ENCODE results near the gene WWOX. TPM values are rescaled to one million over a fixed set of nuclear protein-coding genes. Genes with fewer than 3 reads are reported as not detected.

WWOX gene
- total and polyA plus RNA-seq, 2 experiments from 2014 or later: 17.0 to 39.8 TPM

DNA sequence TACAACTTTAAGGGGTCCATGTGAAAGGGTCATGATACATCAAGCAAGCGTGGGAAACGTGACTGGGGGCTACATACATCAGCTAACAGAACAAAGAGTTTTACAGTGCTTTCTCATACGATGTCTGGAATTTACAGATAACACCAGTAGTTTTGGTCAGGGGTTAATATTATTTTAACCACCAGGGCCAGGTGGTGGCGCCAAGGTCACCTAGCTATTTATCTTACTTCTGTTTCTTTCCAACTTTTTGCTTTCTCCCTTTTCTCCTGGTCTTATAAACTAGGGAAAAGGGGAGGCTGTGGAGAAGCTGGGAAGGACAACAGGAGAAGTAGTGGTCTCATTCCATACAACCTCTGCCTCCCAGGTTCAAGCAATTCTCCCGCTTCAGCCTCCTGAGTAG is 39.2 kb upstream of the WWOX start:
- TF ChIP-seq, protein P1, sequence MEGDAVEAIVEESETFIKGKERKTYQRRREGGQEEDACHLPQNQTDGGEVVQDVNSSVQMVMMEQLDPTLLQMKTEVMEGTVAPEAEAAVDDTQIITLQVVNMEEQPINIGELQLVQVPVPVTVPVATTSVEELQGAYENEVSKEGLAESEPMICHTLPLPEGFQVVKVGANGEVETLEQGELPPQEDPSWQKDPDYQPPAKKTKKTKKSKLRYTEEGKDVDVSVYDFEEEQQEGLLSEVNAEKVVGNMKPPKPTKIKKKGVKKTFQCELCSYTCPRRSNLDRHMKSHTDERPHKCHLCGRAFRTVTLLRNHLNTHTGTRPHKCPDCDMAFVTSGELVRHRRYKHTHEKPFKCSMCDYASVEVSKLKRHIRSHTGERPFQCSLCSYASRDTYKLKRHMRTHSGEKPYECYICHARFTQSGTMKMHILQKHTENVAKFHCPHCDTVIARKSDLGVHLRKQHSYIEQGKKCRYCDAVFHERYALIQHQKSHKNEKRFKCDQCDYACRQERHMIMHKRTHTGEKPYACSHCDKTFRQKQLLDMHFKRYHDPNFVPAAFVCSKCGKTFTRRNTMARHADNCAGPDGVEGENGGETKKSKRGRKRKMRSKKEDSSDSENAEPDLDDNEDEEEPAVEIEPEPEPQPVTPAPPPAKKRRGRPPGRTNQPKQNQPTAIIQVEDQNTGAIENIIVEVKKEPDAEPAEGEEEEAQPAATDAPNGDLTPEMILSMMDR (IDR thresholded peaks at IDR 0.05; ENCODE audit: poor library complexity): peak; percentile 4
- TF ChIP-seq EZH2phosphoT487 (IDR thresholded peaks at IDR 0.05; ENCODE audit: low read depth, severe bottlenecking, unreplicated experiment) (no peak), EZH2 (IDR thresholded peaks at IDR 0.05; ENCODE audit: borderline replicate concordance) (no peak)
- Histone ChIP-seq H4K20me1 (ENCODE audit: insufficient read depth, poor library complexity, severe bottlenecking) (no peaks in the 10 kb centered on the region), H3K4me1 (ENCODE audit: insufficient read depth) (no peaks in the 10 kb centered on the region), H3K36me3 (replicated peaks; ENCODE audit: insufficient read depth, low read depth) (no peaks in the 10 kb centered on the region), H3K79me2 (no peaks in the 10 kb centered on the region), H3K27ac (peak overlapping the region; percentile 13), H3K27me3 (no peaks in the 10 kb centered on the region), H2AFZ (no peak overlapping the region), H3K4me2 (peak overlapping the region; percentile 56), H3K9me2 (replicated peaks; ENCODE audit: insufficient read depth) (no peaks in the 10 kb centered on the region), H3K9me3 (ENCODE audit: low read depth) (no peaks in the 10 kb centered on the region), H3K4me3 (no peak overlapping the region)
- DNase-seq (ENCODE audit: low spot score): no peak
- WGBS (ENCODE audit: low lambda C conversion rate, missing lambda C conversion rate): 20% methylated on average over 5 of the region's 5 CpGs

DNA sequence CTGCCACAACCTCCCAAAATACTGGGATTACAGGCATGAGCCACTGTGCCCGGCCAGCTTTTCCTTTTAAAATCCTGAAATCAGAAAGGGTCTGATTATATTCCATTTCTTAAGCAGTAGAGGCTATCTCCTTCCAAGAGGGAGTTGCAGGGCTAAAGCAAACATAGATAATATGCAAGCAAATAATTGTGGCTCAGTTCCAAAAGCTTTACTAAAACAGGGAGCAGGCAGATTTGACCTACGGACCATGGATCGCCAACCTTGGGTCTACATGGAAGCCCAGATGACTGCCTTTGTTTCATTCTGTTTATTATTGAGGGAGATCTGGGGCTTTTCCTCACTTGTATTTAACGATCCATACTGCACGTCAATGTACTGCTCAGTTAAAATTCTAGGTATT is 38.6 kb upstream of the WWOX start:
- Histone ChIP-seq H3K27me3 (no peaks in the 10 kb centered on the region), H3K79me2 (no peaks in the 10 kb centered on the region), H3K4me1 (ENCODE audit: insufficient read depth) (no peaks in the 10 kb centered on the region), H2AFZ (no peak overlapping the region), H3K9me3 (ENCODE audit: low read depth) (no peaks in the 10 kb centered on the region), H4K20me1 (ENCODE audit: insufficient read depth, poor library complexity, severe bottlenecking) (no peaks in the 10 kb centered on the region), H3K27ac (peak overlapping the region; percentile 13), H3K4me2 (peak overlapping the region; percentile 56), H3K9me2 (replicated peaks; ENCODE audit: insufficient read depth) (no peaks in the 10 kb centered on the region), H3K36me3 (replicated peaks; ENCODE audit: insufficient read depth, low read depth) (no peaks in the 10 kb centered on the region), H3K4me3 (no peak overlapping the region)
- 66% methylated on average over 5 of the region's 5 CpGs for WGBS (ENCODE audit: low lambda C conversion rate, missing lambda C conversion rate)
- TF ChIP-seq EZH2phosphoT487 (IDR thresholded peaks at IDR 0.05; ENCODE audit: low read depth, severe bottlenecking, unreplicated experiment) (no peak), EZH2 (IDR thresholded peaks at IDR 0.05; ENCODE audit: borderline replicate concordance) (no peak)
- TF ChIP-seq, protein P1 (IDR thresholded peaks at IDR 0.05; ENCODE audit: poor library complexity): no peak
- peak; percentile 28 for DNase-seq (ENCODE audit: low spot score)

DNA sequence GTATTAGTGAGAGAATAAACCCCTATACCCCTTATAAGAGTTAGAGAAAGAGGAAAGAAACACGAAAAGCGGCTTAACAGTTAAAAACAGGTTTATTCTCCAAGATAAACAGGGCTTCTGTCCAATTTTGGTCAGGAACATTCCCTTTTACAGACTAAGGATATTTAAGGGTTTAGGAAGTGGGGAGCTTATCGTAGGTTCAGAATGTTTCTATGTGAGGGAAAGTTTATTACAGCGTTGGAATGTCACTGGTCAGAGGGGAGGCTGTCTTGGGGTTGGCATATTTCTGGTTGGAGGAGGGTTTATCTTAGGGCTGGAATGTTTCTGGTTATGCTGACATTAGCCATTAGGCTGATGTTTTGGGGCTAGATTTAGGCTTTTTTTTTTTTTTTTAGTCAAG is 34.1 kb upstream of the WWOX start:
- Histone ChIP-seq H3K27me3 (no peaks in the 10 kb centered on the region), H3K27ac (no peak overlapping the region), H3K4me1 (ENCODE audit: insufficient read depth) (no peaks in the 10 kb centered on the region)

DNA sequence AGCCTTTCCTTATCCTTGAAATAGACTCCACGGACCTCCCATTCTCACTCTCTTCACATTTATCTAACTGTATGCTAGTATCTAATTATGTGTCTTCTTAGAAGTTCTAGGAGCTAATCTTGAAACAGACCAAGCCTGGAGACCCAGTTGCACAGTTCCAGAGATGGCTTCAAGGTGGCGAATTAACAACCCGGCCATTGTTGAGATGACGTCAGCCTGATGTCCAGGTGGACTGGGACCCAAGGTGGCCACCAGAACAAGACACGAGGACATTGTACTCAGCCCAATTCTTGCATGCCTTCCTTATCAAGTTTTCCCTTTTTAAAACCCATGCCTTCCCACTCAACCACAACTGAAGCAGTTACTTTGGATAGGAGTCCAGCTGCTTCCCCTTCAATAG is 29.5 kb upstream of the WWOX start:
- no peak overlapping the region for H3K4me2 ChIP-seq
- 94% methylated on average over 5 of the region's 5 CpGs for whole genome bisulfite sequencing (ENCODE audit: low lambda C conversion rate, missing lambda C conversion rate)

More for the DNA sequence above, 34.1 kb upstream of the WWOX start:
- WGBS (ENCODE audit: low lambda C conversion rate, missing lambda C conversion rate): 52% methylated on average over 4 of the region's 4 CpGs
- Histone ChIP-seq H3K36me3 (replicated peaks; ENCODE audit: insufficient read depth, low read depth) (no peaks in the 10 kb centered on the region), H3K4me2 (no peak overlapping the region), H3K4me3 (no peak overlapping the region), H3K9me2 (replicated peaks; ENCODE audit: insufficient read depth) (no peaks in the 10 kb centered on the region), H2AFZ (no peak overlapping the region), H3K79me2 (no peaks in the 10 kb centered on the region), H4K20me1 (ENCODE audit: insufficient read depth, poor library complexity, severe bottlenecking) (no peaks in the 10 kb centered on the region), H3K9me3 (ENCODE audit: low read depth) (no peaks in the 10 kb centered on the region)
- no peak for TF ChIP-seq EZH2 (IDR thresholded peaks at IDR 0.05; ENCODE audit: borderline replicate concordance)
- DNase-seq (ENCODE audit: low spot score): no peak

More for the DNA sequence above, 29.5 kb upstream of the WWOX start:
- no peak for DNase-seq (ENCODE audit: low spot score)
- no peak overlapping the region for H3K27ac ChIP-seq
- H3K9me3 ChIP-seq (ENCODE audit: low read depth): no peaks in the 10 kb centered on the region
- H3K36me3 ChIP-seq (replicated peaks; ENCODE audit: insufficient read depth, low read depth): no peaks in the 10 kb centered on the region
- no peaks in the 10 kb centered on the region for H3K4me1 ChIP-seq (ENCODE audit: insufficient read depth)
- H3K79me2 ChIP-seq: no peaks in the 10 kb centered on the region
- no peak overlapping the region for H3K4me3 ChIP-seq
- no peak overlapping the region for H2AFZ ChIP-seq
- no peaks in the 10 kb centered on the region for H3K27me3 ChIP-seq
- TF ChIP-seq, protein P1 (IDR thresholded peaks at IDR 0.05; ENCODE audit: poor library complexity): no peak
- TF ChIP-seq EZH2 (IDR thresholded peaks at IDR 0.05; ENCODE audit: borderline replicate concordance) (no peak), EZH2phosphoT487 (IDR thresholded peaks at IDR 0.05; ENCODE audit: low read depth, severe bottlenecking, unreplicated experiment) (no peak)
- no peaks in the 10 kb centered on the region for H3K9me2 ChIP-seq (replicated peaks; ENCODE audit: insufficient read depth)
- no peaks in the 10 kb centered on the region for H4K20me1 ChIP-seq (ENCODE audit: insufficient read depth, poor library complexity, severe bottlenecking)

Measured in hepatocyte (in vitro differentiated cells).